Sigmoid colon (tissue), 7 donors: ENCODE results near the gene LRRC1. TPM values are rescaled to one million over a fixed set of nuclear protein-coding genes. Genes with fewer than 3 reads are reported as not detected.

ENCODE experiments used
- DNase-seq: peaks from one replicate; pipeline ENCODE4 v3.0.0-alpha.2; 2019
- H3K27ac ChIP-seq, 4 donors: fragments of 200-600 bp; sonication (generic); one replicate each; pipeline ENCODE4 v1.5.1; 2016 to 2019; ENCODE audit warnings: mild to moderate bottlenecking in 1 of 4
- H3K27me3 ChIP-seq, 3 donors: fragments of 200-600 bp; sonication (generic); one replicate each; pipeline ENCODE4 v1.5.1; 2019; ENCODE audit warnings: mild to moderate bottlenecking in 1 of 3
- H3K36me3 ChIP-seq, 4 donors: fragments of 200-600 bp; sonication (generic); one replicate each; pipeline ENCODE4 v1.5.1; 2016 to 2019
- H3K4me1 ChIP-seq, 4 donors: fragments of 200-600 bp; sonication (generic); one replicate each; pipeline ENCODE4 v1.5.1; 2017 to 2019
- H3K4me3 ChIP-seq, 4 donors: fragments of 200-600 bp; sonication (generic); one replicate each; pipeline ENCODE4 v1.5.1; 2017 to 2019; ENCODE audit warnings: mild to moderate bottlenecking in 2 of 4, moderate library complexity in 1 of 4
- H3K9me3 ChIP-seq, 4 donors: fragments of 200-600 bp in 3 of 4; sonication (generic) in 3 of 4; one replicate each; pipeline versions ENCODE4 v1.5.1 to v1.6.1; 2013 to 2019
- EP300 ChIP-seq, 4 donors: sonication (generic); formaldehyde crosslinking; IDR thresholded peaks; one replicate each; pipeline ENCODE4 v1.6.1; 2017; ENCODE audit warnings: antibody characterized with exemption in 4 of 4
- POLR2A ChIP-seq, 2 donors: fragments of 450-650 bp; IDR thresholded peaks; one replicate each; pipeline ENCODE4 v1.6.1; 2016; ENCODE audit warnings: antibody characterized with exemption in 2 of 2, mild to moderate bottlenecking in 2 of 2, moderate library complexity in 2 of 2
- POLR2AphosphoS5 ChIP-seq, 4 donors: sonication (generic); formaldehyde crosslinking; IDR thresholded peaks; one replicate each; pipeline ENCODE4 v1.6.1; 2017; ENCODE audit warnings: antibody characterized with exemption in 4 of 4
- WGBS, 2 donors: extraction: QIAGEN DNeasy Blood & Tissue Kit; methylation state at CpG; one replicate each; pipeline ENCODE4 v1.1.7; 2013; 5-methylcytosine and 5-hydroxymethylcytosine counted together
- intact Hi-C: fragments of 100-400 bp; cut with DNase I; formaldehyde crosslinking; loops from one replicate; pipeline ENCODE4 v1.15.1; 2023
- polyA plus RNA-seq, 3 donors: library from polyadenylated mRNA; stranded (reverse); fragments of 200-250 nt; gene quantifications; one replicate each; pipeline ENCODE4 v1.2.3, GENCODE V29; 2013
- total RNA-seq, 4 donors: library from RNA; depleted of rRNA; stranded (reverse); fragments of >200 nt; gene quantifications; one replicate each; pipeline ENCODE4 v1.1.0, GENCODE V29; 2016
- TF ChIP-seq, protein P1 (sequence below), 4 experiments: fragments of 450-650 bp in 3 of 4; fragments of 200-600 bp in 1 of 4; IDR thresholded peaks; one replicate each; pipeline ENCODE4 v1.5.1; 2016 to 2019; ENCODE audit warnings: antibody characterized with exemption in 4 of 4, mild to moderate bottlenecking in 3 of 4, moderate library complexity in 2 of 4
- donor health status: healthy with polysubstance abuse.
- donor health status: Bipolar disorder and iron deficiency.
- donor health status: healthy.

Gene LRRC1
- total and polyA plus RNA-seq, 7 donors = 20.8 to 50.4 (median 29.9) TPM

DNA sequence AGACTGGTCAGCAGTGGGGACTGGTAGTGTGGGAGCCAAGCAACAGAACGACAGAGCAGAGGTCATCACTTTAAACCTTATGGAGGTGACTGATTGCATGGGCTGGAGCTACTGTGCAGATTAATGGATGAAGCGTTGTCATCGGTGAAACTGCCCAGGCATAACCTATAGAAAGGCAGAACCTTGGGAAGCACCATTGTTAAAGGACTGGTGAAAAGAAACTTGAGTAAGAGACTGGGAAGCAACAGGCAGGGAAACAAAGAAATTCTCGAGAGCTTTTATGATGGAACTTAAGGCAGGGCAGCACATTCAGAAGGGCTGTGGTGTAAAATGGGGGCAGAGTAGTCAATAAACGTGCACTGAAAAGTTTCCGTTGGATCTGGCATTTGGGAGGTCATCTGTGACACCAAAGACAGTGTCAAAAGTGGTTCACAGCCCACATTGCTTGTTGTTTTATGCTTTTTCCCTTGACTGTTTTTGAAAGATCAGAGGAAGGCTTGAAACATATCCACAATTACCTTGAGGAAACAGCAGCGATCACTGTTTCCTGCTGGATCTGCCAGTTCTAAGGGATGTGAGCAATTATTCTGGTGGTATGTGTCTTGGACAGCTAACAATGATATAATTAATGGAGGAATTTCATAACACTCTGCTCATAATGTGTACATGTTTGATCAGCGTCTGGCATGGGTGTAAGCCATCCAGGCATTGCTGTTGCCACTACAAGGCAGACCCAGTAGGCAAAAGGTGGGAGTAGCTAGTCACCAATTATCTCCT, 62.7 kb downstream of the LRRC1 start:
- H3K27ac ChIP-seq = no peak overlapping the region
- no peaks in the 10 kb centered on the region for H3K27me3 ChIP-seq
- DNase-seq = no peak
- H3K9me3 ChIP-seq = no peaks in the 10 kb centered on the region
- H3K4me1 ChIP-seq = peaks cover 0 to 40% (median 25%) of the 10 kb centered on the region in 4 donors
- H3K36me3 ChIP-seq = no peaks in the 10 kb centered on the region
- TF ChIP-seq POLR2A (IDR thresholded peaks at IDR 0.05) = no peak
- TF ChIP-seq POLR2AphosphoS5 (IDR thresholded peaks at IDR 0.05) = no peak
- TF ChIP-seq, protein P1, sequence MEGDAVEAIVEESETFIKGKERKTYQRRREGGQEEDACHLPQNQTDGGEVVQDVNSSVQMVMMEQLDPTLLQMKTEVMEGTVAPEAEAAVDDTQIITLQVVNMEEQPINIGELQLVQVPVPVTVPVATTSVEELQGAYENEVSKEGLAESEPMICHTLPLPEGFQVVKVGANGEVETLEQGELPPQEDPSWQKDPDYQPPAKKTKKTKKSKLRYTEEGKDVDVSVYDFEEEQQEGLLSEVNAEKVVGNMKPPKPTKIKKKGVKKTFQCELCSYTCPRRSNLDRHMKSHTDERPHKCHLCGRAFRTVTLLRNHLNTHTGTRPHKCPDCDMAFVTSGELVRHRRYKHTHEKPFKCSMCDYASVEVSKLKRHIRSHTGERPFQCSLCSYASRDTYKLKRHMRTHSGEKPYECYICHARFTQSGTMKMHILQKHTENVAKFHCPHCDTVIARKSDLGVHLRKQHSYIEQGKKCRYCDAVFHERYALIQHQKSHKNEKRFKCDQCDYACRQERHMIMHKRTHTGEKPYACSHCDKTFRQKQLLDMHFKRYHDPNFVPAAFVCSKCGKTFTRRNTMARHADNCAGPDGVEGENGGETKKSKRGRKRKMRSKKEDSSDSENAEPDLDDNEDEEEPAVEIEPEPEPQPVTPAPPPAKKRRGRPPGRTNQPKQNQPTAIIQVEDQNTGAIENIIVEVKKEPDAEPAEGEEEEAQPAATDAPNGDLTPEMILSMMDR (IDR thresholded peaks at IDR 0.05) = no peak
- no peak for TF ChIP-seq EP300 (IDR thresholded peaks at IDR 0.05)
- H3K4me3 ChIP-seq = no peak overlapping the region
- 78 to 79% methylated on average over 8 of the region's 8 CpGs for WGBS, 2 donors
- intact Hi-C loops = no loop called here

DNA sequence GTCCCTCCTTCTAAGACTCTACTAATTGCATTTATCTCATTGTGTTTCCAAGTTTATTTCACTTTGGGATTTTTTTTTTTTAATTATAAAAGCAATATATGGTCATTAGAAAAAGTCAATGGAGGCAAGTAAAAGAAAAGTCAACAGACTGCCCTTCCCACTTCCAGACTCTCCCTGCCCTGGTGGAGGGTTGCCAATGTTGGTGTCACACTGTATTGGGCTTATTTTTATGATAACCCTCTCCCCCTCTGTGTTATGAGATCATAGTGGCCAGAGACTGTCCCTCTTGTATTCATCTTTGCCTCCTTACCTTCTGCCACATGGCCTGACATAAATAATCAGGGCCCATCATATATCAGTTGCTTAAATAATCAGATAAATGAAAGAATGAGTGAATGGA, 63.4 kb downstream of the LRRC1 start:
- peaks cover 0 to 47% (median 32%) of the 10 kb centered on the region in 4 donors for H3K4me1 ChIP-seq
- no peak for TF ChIP-seq POLR2A (IDR thresholded peaks at IDR 0.05)
- no peak for TF ChIP-seq POLR2AphosphoS5 (IDR thresholded peaks at IDR 0.05)
- TF ChIP-seq, protein P1 (IDR thresholded peaks at IDR 0.05) = no peak
- no peak for TF ChIP-seq EP300 (IDR thresholded peaks at IDR 0.05)
- intact Hi-C loops = no loop called here

DNA sequence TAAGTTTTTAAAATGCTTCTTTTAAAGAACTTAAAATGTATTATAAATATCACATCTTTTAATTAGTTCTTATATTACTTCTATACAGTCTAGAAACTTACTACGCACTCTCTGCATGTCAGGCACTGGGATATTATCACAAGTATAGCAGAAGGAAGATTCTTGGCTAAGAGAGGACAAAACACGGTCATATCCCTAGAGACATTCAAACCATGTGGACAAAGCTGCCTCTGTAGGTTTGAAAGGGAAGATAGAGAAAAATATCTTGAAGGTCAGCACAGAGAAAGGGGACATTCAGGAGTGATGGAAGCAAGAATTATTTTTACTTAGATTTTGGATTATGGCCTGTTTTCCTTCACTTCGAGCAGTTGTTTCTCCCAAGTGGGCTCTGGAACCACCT, 64.1 kb downstream of the LRRC1 start:
- intact Hi-C loops = no loop called here
- peaks cover 0 to 54% (median 38%) of the 10 kb centered on the region in 4 donors for H3K4me1 ChIP-seq
- WGBS, 2 donors = 60 to 76% methylated on average over 3 of the region's 3 CpGs

More for the DNA sequence above, 63.4 kb downstream of the LRRC1 start:
- no peaks in the 10 kb centered on the region for H3K36me3 ChIP-seq
- H3K9me3 ChIP-seq = no peaks in the 10 kb centered on the region
- H3K27me3 ChIP-seq = no peaks in the 10 kb centered on the region
- H3K4me3 ChIP-seq = no peak overlapping the region
- no peak overlapping the region for H3K27ac ChIP-seq
- no peak for DNase-seq

DNA sequence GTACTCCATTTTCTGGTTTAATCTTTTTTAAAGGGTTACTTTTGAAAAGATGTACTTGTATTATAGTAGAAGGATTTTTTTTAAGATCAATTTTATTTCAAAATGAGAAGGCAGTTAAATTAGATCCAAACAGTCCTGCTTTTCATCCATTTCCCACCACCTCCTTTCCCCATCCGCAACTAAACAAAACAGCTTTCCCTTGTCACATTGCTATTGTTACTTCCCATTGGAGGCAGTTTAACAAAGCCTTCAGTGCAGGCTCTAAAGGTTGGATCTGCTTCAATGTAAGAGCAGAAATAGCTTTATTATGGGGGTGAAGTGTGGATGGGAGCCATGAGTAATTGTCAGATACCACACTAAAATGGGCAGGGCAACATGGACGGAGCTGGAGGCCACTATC, 65.7 kb downstream of the LRRC1 start:
- Histone ChIP-seq H3K27me3 (no peaks in the 10 kb centered on the region), H3K4me3 (no peak overlapping the region), H3K9me3 (no peaks in the 10 kb centered on the region), H3K36me3 (no peaks in the 10 kb centered on the region), H3K27ac (no peak overlapping the region), H3K4me1 (peaks cover 0 to 63% (median 43%) of the 10 kb centered on the region in 4 donors)
- TF ChIP-seq, protein P1 (IDR thresholded peaks at IDR 0.05) = no peak
- TF ChIP-seq POLR2A (IDR thresholded peaks at IDR 0.05) (no peak), EP300 (IDR thresholded peaks at IDR 0.05) (no peak), POLR2AphosphoS5 (IDR thresholded peaks at IDR 0.05) (no peak)
- intact Hi-C loops = loop anchor here (5.0 kb wide), 1 partner anchor 43 kb away; no protein-coding TSS in a partner anchor
- WGBS, 2 donors = 98 to 99% methylated on average over 2 of the region's 2 CpGs
- no peak for DNase-seq

More for the DNA sequence above, 64.1 kb downstream of the LRRC1 start:
- no peak overlapping the region for H3K4me3 ChIP-seq
- no peaks in the 10 kb centered on the region for H3K9me3 ChIP-seq
- no peaks in the 10 kb centered on the region for H3K27me3 ChIP-seq
- TF ChIP-seq, protein P1 (IDR thresholded peaks at IDR 0.05) = no peak
- TF ChIP-seq EP300 (IDR thresholded peaks at IDR 0.05) = no peak
- no peak for TF ChIP-seq POLR2AphosphoS5 (IDR thresholded peaks at IDR 0.05)
- no peak for TF ChIP-seq POLR2A (IDR thresholded peaks at IDR 0.05)
- H3K27ac ChIP-seq = no peak overlapping the region
- no peak for DNase-seq
- H3K36me3 ChIP-seq = no peaks in the 10 kb centered on the region
